ENCODE data around the gene TGM2. TPM values are rescaled to one million over a fixed set of nuclear protein-coding genes. Genes with fewer than 3 reads are reported as not detected.

The TGM2 gene
- total RNA-seq, 2 experiments from 2014 or later, result not detected

DNA sequence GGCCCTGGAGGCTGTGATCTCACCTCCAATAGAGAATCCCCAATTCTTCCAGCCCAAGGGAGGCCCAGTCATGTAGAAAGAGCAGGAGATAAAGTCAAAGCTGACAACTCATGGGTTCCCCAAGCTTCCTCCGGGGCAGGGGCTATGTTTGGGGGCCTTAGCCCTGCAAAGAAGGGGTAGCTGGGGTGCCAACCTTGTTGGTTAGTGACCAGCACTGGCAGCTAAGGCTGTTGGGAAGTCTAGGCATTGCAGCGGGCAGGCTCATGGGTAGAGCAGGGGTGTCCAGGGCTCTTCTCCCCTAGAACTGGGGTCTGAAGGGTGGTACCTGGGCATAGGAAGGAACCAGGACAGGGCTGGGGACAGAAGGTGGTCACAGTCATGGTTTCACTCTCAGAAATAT is 36.4 kb downstream of the TGM2 start:
- intact Hi-C loops (cut with micrococcal nuclease), result no loop called here
- ATAC-seq (no peak), DNase-seq (no peak)
- Mint-ChIP-seq H3K4me1 (ENCODE audit: low read depth) (no peaks in the 10 kb centered on the region), H3K9me3 (no peaks in the 10 kb centered on the region), H3K4me3 (no peak overlapping the region), H3K27ac (no peak overlapping the region), H3K27me3 (no peaks in the 10 kb centered on the region), H3K36me3 (ENCODE audit: low read depth) (no peaks in the 10 kb centered on the region)
- no peak for TF ChIP-seq CTCF (IDR thresholded peaks at IDR 0.05)
- CTCF ChIA-PET, result no interaction called here
- POLR2A ChIA-PET, result interaction anchor here (1.8 kb wide), 1 partner anchor 95 kb away, joined by 3 read pairs; the partner anchor contains the start of gene RPRD1B

- H3K36me3 Mint-ChIP-seq (ENCODE audit: low read depth), result no peaks in the 10 kb centered on the region
- no peak overlapping the region for H3K27ac Mint-ChIP-seq
- DNase-seq (no peak), ATAC-seq (no peak)
- H3K9me3 Mint-ChIP-seq, result no peaks in the 10 kb centered on the region
- POLR2A ChIA-PET, result interaction anchor here (1.8 kb wide), 1 partner anchor 94 kb away, joined by 3 read pairs; the partner anchor contains the start of gene RPRD1B
- H3K27me3 Mint-ChIP-seq, result no peaks in the 10 kb centered on the region
- H3K4me3 Mint-ChIP-seq, result no peak overlapping the region
- intact Hi-C loops (cut with micrococcal nuclease), result no loop called here
- H3K4me1 Mint-ChIP-seq (ENCODE audit: low read depth), result no peaks in the 10 kb centered on the region
- CTCF ChIA-PET, result no interaction called here
- TF ChIP-seq CTCF (IDR thresholded peaks at IDR 0.05), result no peak
Observed at GRCh38 chr20:38127920-38128528, 37.0 kb downstream of the TGM2 start.

DNA sequence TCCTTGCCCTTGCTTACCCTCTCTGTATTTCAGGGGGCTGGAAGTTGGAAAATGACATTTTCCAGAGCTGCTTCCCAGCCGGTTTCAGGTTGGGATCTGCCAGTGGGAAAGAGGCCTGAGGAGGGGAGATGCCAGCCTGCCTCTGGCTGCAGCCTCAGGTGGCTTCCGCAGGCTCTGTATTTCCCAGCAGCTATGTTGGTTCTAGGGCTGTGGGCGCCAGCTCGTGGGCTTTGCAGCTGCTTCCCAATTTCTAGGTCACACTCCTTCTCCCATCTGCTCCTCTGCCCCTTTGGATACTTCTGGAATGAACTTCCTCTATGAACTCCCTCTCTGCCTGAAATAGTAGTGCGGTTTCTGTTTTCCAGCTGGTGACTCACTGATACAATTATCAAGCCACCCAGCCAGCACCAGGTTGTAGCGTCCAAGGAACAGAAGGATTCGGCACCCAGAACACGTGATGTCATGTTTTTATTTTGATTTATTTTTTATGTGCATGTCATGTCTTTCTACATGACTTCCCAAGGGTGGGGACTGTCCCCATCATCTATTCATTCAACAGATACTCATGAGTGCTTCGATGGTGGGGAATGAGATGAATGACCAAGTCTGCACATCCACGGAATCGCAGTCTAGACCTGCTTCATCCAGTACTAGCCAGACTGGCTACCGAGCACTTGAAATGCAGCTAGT is 38.0 kb downstream of the TGM2 start:
- Mint-ChIP-seq H3K4me1 (ENCODE audit: low read depth) (no peaks in the 10 kb centered on the region), H3K4me3 (no peak overlapping the region), H3K9me3 (no peaks in the 10 kb centered on the region), H3K27me3 (no peaks in the 10 kb centered on the region), H3K36me3 (ENCODE audit: low read depth) (no peaks in the 10 kb centered on the region), H3K27ac (no peak overlapping the region)
- intact Hi-C loops (cut with micrococcal nuclease), result no loop called here
- ATAC-seq, result no peak
- ChIA-PET CTCF (no interaction called here), POLR2A (no interaction called here)
- no peak for TF ChIP-seq CTCF (IDR thresholded peaks at IDR 0.05)
- no peak for DNase-seq

DNA sequence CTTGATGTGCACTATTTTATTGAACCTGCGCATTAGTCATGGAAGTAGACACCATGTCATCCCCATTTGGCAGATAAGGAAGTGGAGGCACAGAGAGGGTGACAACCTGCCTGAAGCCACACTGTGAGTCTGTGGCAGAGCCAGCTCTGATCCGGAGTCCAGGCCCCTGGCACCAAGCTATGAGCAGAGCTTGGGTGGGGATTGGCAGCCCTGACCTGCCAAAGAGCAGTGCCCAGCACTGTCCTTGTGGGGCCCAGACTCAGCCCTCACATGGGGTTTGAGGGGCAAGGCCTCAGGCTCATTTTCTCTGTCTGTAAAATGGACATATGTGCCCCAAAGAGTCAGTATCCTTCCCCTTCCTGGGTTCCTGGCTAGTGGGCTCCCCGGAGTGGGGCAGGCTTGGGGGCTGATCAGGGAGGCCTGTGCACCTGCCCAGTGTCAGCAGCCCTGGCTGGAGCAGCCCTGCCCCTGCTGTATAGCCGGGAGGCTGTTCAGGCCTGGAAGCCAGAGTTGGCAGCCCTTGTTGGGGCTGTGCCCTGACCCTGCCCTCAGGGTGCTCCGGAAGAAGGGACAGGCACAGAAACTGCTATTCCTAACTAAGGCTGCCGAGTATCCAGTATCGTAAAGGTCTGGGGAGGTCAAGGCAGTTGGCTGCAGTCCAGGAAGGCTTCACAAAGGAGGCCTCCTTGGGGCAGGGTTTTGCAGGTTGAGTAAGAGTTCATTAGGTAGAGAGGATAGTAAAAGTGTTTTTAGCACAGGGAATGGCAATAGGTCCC is 38.7 kb downstream of the TGM2 start:
- TF ChIP-seq CTCF (IDR thresholded peaks at IDR 0.05), result no peak
- ChIA-PET CTCF (interaction anchor here (0.7 to 1.0 kb wide), 2 partner anchors 14 to 20 kb away, joined by 3 to 4 read pairs; no protein-coding TSS in a partner anchor), POLR2A (interaction anchor here (0.6 kb wide), 1 partner anchor 935 kb away, joined by 4 read pairs; no protein-coding TSS in a partner anchor)
- ATAC-seq (no peak), DNase-seq (no peak)
- Mint-ChIP-seq H3K4me3 (no peak overlapping the region), H3K4me1 (ENCODE audit: low read depth) (no peaks in the 10 kb centered on the region), H3K27ac (no peak overlapping the region), H3K36me3 (ENCODE audit: low read depth) (no peaks in the 10 kb centered on the region), H3K27me3 (no peaks in the 10 kb centered on the region), H3K9me3 (no peaks in the 10 kb centered on the region)
- intact Hi-C loops (cut with micrococcal nuclease), result no loop called here
